H1 (cell line): ENCODE data around the gene CRK. TPM values are rescaled to one million over a fixed set of nuclear protein-coding genes. Genes with fewer than 3 reads are reported as not detected.

Source experiments
- GTF2F1 ChIP-seq: IDR thresholded peaks from 2 replicates; pipeline ENCODE4 v1.6.1; 2012; ENCODE audit warnings: low read depth, low read length, improper control_type of control experiment, borderline replicate concordance
- KDM5A ChIP-seq: fragments of 200-600 bp; IDR thresholded peaks from 2 replicates; pipeline ENCODE4 v1.7.1; 2012; ENCODE audit warnings: mild to moderate bottlenecking, low read length, inconsistent platforms, mixed read lengths
- SIN3A ChIP-seq, 2 experiments: IDR thresholded peaks in 1 of 2; conservative IDR thresholded peaks in 1 of 2; 2 replicates each; pipeline ENCODE4 v1.6.1; 2011 to 2012; ENCODE audit warnings: low read length in 2 of 2, improper control_type of control experiment in 1 of 2, low read depth in 1 of 2, mild to moderate bottlenecking in 1 of 2
- polyA plus RNA-seq, 7 experiments: library from polyadenylated mRNA; depleted of rRNA in 3 of 7; stranded (reverse) in 5 of 7; unstranded in 2 of 7; fragments of >200 nt in 5 of 7; fragments of 200-250 nt in 2 of 7; gene quantifications; 1 replicate in 5 of 7; 2 replicates in 1 of 7; 4 replicates in 1 of 7; pipeline versions ENCODE4 v1.2.1 to v1.2.3, GENCODE V29; 2011 to 2013; ENCODE audit warnings: missing spikeins in 2 of 7, mixed read lengths in 2 of 7
- total RNA-seq: library from RNA; stranded (reverse); fragmentation: NEBNext Ultra II Directional; extraction: Animal tissue kit (Norgen Biotek cat#: 25700); gene quantifications from 2 replicates; pipeline ENCODE4 v1.2.1, GENCODE V29; 2021
- TF ChIP-seq, protein P1 (sequence below): IDR thresholded peaks from 2 replicates; pipeline ENCODE4 v1.6.1; 2011; ENCODE audit warnings: low read depth, mild to moderate bottlenecking, low read length; ENCODE audit not compliant: insufficient read depth

Gene CRK
- total and polyA plus RNA-seq, 2 of the 8 experiments (the other 6 are each of a cell fraction or from before 2014, with no cell fraction given), result 32.8 to 57.1 TPM

- TF ChIP-seq GTF2F1, result no peak
- no peak for TF ChIP-seq SIN3A (conservative IDR thresholded peaks at IDR 0.05 in 1 of 2, IDR thresholded peaks at IDR 0.05 in 1 of 2; ENCODE audit: low read depth in 1 of 2, low read length in 2 of 2)
- TF ChIP-seq KDM5A, result no peak
- TF ChIP-seq, protein P1, sequence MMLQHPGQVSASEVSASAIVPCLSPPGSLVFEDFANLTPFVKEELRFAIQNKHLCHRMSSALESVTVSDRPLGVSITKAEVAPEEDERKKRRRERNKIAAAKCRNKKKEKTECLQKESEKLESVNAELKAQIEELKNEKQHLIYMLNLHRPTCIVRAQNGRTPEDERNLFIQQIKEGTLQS, result no peak
Measured at GRCh38 chr17:1464186-1464585, 8.2 kb upstream of the CRK start (continued).
